ENCODE measurements around the gene C11orf54.

Gene C11orf54

DNA sequence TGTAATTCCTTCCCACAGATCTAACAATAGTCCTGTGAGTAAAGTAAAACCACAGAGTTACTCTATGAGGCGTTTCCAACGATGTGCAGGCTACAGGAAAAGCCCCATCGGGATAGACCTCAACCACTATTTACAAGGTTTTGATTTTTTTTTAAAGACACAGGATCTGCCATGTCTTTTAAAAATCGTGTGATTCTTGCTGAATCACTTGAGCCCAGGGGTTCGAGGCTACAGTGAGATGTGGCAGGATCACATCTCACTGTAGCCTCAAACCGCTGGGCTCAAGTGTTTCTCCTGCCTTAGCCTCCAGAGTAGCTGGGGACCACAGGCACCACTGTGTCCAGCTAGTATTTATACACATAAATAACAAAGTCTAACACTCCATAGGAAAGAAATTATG is 8.0 kb upstream of the C11orf54 start:
- H3K4me3 ChIP-seq (ENCODE audit: low read depth, low read length) = no peak overlapping the region
- DNase-seq (ENCODE audit: low read depth) = no peak
- TF ChIP-seq, protein P1, sequence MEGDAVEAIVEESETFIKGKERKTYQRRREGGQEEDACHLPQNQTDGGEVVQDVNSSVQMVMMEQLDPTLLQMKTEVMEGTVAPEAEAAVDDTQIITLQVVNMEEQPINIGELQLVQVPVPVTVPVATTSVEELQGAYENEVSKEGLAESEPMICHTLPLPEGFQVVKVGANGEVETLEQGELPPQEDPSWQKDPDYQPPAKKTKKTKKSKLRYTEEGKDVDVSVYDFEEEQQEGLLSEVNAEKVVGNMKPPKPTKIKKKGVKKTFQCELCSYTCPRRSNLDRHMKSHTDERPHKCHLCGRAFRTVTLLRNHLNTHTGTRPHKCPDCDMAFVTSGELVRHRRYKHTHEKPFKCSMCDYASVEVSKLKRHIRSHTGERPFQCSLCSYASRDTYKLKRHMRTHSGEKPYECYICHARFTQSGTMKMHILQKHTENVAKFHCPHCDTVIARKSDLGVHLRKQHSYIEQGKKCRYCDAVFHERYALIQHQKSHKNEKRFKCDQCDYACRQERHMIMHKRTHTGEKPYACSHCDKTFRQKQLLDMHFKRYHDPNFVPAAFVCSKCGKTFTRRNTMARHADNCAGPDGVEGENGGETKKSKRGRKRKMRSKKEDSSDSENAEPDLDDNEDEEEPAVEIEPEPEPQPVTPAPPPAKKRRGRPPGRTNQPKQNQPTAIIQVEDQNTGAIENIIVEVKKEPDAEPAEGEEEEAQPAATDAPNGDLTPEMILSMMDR (IDR thresholded peaks at IDR 0.05; ENCODE audit: control insufficient read depth, extremely low read depth, insufficient read depth) = no peak

DNA sequence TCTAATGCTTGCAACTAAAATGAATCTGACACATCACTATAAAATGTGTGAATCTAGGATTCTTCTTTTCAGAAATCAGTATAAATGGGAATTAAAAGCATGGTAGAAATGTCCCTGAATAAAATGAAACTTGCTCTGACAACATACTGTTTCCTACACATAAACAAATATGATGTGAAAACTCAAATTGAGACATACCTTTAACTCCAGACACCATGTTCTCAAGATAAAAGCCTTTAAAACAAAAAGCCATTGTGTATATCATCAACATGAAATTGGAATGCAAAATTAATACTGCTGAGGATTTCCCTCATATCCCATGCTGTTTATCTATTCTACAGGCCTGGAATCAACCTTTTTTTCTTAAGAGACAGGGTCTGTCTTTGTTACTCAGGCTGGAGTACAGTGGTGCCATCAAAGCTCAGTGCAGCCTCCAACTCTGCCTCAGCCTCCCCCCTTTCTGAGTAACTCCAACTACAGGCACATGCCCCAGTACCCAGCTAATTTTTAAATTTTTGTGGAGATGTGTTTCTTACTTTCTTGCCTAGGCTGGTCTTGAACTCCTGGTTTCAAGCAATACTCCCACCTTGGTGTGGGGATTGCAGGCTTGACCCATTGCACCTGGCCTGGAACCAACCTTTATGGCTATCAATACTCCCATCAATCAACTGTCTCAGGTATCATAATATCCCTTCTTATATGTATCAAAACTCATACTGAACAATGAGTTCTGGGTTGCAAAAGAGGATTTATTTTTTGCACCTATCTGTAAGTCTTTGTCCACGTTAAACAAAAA is 6.8 kb upstream of the C11orf54 start:
- TF ChIP-seq, protein P1 (IDR thresholded peaks at IDR 0.05; ENCODE audit: control insufficient read depth, extremely low read depth, insufficient read depth) = no peak
- no peak overlapping the region for H3K4me3 ChIP-seq (ENCODE audit: low read depth, low read length)
- no peak for DNase-seq (ENCODE audit: low read depth)

DNA sequence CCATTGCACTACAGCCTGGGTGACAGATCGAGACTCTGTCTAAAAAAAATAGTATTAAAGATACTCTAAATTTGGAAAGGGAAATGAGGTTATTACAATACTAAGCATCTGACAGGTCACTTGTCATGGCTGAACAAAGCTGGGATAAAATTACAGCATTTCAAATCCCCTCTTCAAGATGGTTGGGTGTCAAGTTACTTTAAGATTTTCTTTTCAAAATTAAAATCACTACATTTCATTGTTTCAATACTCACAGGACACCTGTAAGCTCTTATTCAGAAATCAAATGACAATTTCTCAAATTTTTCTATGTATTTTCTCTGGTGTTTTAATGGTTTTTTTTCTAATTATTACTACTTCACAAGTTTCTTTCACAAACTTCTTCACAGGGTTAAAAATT is 5.8 kb upstream of the C11orf54 start:
- no peak overlapping the region for H3K4me3 ChIP-seq (ENCODE audit: low read depth, low read length)
- no peak for DNase-seq (ENCODE audit: low read depth)
- TF ChIP-seq, protein P1 (IDR thresholded peaks at IDR 0.05; ENCODE audit: control insufficient read depth, extremely low read depth, insufficient read depth) = no peak

DNA sequence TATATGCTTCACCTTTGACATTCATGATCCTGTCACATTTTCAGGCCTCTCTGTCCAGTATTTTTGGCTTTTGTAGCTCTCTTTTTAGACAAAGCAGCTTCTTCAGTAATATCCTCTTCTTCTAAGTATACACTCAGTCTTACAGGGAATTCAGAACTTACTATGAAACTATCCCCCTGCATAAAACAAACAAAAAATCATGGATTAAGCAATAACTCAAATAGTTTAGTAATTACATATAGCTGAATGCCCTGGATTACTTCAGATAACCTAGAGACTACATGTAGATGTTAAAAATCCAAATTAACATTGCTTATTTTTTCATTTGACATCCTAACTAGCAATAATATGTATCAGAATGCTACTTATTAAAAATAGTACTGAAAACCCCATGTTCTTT is 5.3 kb upstream of the C11orf54 start:
- H3K4me3 ChIP-seq (ENCODE audit: low read depth, low read length) = no peak overlapping the region
- TF ChIP-seq, protein P1 (IDR thresholded peaks at IDR 0.05; ENCODE audit: control insufficient read depth, extremely low read depth, insufficient read depth) = no peak
- DNase-seq (ENCODE audit: low read depth) = no peak

DNA sequence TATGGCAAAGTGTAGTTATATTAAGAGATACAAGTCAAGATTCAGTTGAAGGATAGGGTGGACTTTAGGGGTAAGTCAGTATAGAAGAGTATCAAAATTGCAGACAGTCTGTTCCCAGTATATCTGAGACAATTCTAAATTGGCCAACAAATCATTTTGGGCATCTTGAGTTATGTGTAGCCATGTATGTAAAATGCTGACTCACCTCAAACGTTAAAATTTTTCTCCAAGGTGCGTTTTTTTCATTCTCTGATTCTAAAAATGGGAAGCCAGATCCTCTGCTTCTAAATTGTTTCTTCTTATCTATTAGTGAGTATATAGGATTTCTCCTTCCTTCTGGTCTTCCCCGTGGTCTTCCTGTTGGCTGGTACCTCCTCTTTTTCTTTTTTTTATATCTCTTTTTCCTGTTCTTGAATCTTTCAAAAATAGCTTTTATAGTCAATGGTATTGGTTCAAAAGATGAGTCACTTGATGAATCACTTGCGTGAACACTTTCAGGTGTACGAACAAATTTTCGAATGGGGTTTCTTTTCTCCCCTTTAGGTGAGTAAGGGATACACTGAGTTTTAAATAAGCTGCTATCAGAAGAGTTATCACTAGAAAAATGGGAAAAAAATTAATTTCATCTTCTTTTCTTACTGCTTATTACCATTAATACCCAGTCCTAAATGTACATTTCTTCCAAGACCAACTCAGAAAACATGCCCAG is 3.4 kb upstream of the C11orf54 start:
- H3K4me3 ChIP-seq (ENCODE audit: low read depth, low read length) = peak overlapping the region; percentile 95
- TF ChIP-seq, protein P1 (IDR thresholded peaks at IDR 0.05; ENCODE audit: control insufficient read depth, extremely low read depth, insufficient read depth) = no peak
- no peak for DNase-seq (ENCODE audit: low read depth)

DNA sequence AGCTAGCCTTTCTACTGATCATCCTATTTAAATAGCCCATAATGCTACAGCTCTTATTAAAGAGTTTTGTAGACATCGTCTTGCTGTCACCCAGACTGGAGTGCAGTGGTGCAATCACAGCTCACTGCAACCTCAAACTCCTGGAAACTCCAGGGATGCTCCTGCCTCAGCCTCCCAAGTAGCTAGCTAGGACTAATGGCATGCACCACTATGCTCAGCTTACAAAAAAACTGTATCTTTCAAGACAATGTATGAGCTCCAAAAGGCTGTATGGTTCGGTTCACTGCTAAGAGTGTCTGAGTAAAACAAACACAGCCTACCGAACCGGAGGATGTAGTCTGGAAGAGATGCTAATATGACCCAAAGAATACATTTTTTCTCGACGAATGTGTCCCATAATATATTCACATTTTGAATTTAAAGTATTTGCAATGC is 2.8 kb upstream of the C11orf54 start:
- peak overlapping the region; percentile 95 for H3K4me3 ChIP-seq (ENCODE audit: low read depth, low read length)
- no peak for DNase-seq (ENCODE audit: low read depth)
- TF ChIP-seq, protein P1 (IDR thresholded peaks at IDR 0.05; ENCODE audit: control insufficient read depth, extremely low read depth, insufficient read depth) = no peak

Measured in LNCaP clone FGC (cell line).